Loucy (cell line): ENCODE measurements around the gene RTEL1.

Experiments
- H2AFZ ChIP-seq: fragments of 200-600 bp; sonication (generic); 2 replicates; pipeline ENCODE4 v1.6.0; 2016; ENCODE audit warnings: antibody characterized with exemption, mild to moderate bottlenecking, low read length, moderate library complexity
- H3F3A ChIP-seq: fragments of 200-600 bp; 2 replicates; pipeline ENCODE4 v1.6.0; 2016; ENCODE audit warnings: antibody characterized with exemption, low read depth, mild to moderate bottlenecking
- H3K27me3 ChIP-seq: fragments of 200-600 bp; sonication (generic); 2 replicates; pipeline ENCODE4 v1.6.1; 2014; ENCODE audit warnings: low read length, mild to moderate bottlenecking; ENCODE audit not compliant: insufficient read depth, poor library complexity, severe bottlenecking
- H3K36me3 ChIP-seq: fragments of 200-600 bp; sonication (generic); 2 replicates; pipeline ENCODE4 v1.6.1; 2016; ENCODE audit warnings: low read length; ENCODE audit not compliant: insufficient read depth
- H3K4me1 ChIP-seq: fragments of 200-600 bp; sonication (generic); 2 replicates; pipeline ENCODE4 v1.5.1; 2014; ENCODE audit warnings: low read length, mild to moderate bottlenecking; ENCODE audit not compliant: insufficient read depth, poor library complexity, severe bottlenecking
- H3K4me2 ChIP-seq: fragments of 200-600 bp; sonication (generic); 2 replicates; pipeline ENCODE4 v1.6.0; 2014; ENCODE audit warnings: antibody characterized with exemption, low read length, low read depth, mild to moderate bottlenecking; ENCODE audit not compliant: poor library complexity, severe bottlenecking
- H3K4me3 ChIP-seq: fragments of 200-600 bp; sonication (generic); 2 replicates; pipeline ENCODE4 v1.5.1; 2014; ENCODE audit warnings: low read length, mild to moderate bottlenecking, mixed read lengths; ENCODE audit not compliant: poor library complexity, severe bottlenecking
- H3K79me2 ChIP-seq: fragments of 200-600 bp; sonication (generic); 2 replicates; pipeline ENCODE4 v1.6.1; 2014; ENCODE audit warnings: low read length; ENCODE audit not compliant: insufficient read depth
- H3K9ac ChIP-seq: fragments of 200-600 bp; sonication (generic); 2 replicates; pipeline ENCODE4 v1.6.0; 2014; ENCODE audit warnings: mild to moderate bottlenecking, low read depth, low read length, moderate library complexity; ENCODE audit not compliant: poor library complexity, severe bottlenecking
- H3K9me2 ChIP-seq: fragments of 200-600 bp; sonication (generic); replicated peaks from 2 replicates; pipeline ENCODE4 v1.6.1; 2016; ENCODE audit warnings: low read depth, low read length, mixed read lengths
- H3K9me3 ChIP-seq: fragments of 200-600 bp; sonication (generic); 2 replicates; pipeline ENCODE4 v1.6.1; 2014; ENCODE audit warnings: mild to moderate bottlenecking, antibody characterized with exemption, low read length, low read depth; ENCODE audit not compliant: insufficient read depth
- H4K20me1 ChIP-seq: fragments of 200-600 bp; sonication (generic); 2 replicates; pipeline ENCODE4 v1.6.0; 2014; ENCODE audit warnings: antibody characterized with exemption, low read length, mild to moderate bottlenecking; ENCODE audit not compliant: insufficient read depth, poor library complexity, severe bottlenecking
- CTCF ChIP-seq: fragments of 200-600 bp; sonication (generic); conservative IDR thresholded peaks from 2 replicates; pipeline ENCODE4 v1.5.1; 2014; ENCODE audit warnings: mild to moderate bottlenecking, antibody characterized with exemption, low read length
- EZH2phosphoT487 ChIP-seq: fragments of 200-600 bp; IDR thresholded peaks from 2 replicates; pipeline ENCODE4 v1.6.1; 2018; ENCODE audit warnings: antibody characterized with exemption, mild to moderate bottlenecking, moderate library complexity, borderline replicate concordance

RTEL1 gene

GRCh38 chr20:63706027-63706695 is 48.0 kb downstream of the RTEL1 start:
- peaks cover 69% of the 10 kb centered on the region for H3K79me2 ChIP-seq
- H3K27me3 ChIP-seq, result peaks cover 4% of the 10 kb centered on the region
- peak overlapping the region; percentile 93 for H3K9ac ChIP-seq
- H3K4me1 ChIP-seq, result peaks cover 29% of the 10 kb centered on the region
- H3K36me3 ChIP-seq, result peaks cover 14% of the 10 kb centered on the region; the same call in 1 of the 2 replicates
- no peak overlapping the region for H2AFZ ChIP-seq
- TF ChIP-seq CTCF, result no peak
- no peak for TF ChIP-seq EZH2phosphoT487
- no peaks in the 10 kb centered on the region for H3F3A ChIP-seq
- peak overlapping the region; percentile 90 for H3K4me2 ChIP-seq
- peaks cover 33% of the 10 kb centered on the region for H4K20me1 ChIP-seq
- H3K9me2 ChIP-seq, result no peaks in the 10 kb centered on the region
- H3K9me3 ChIP-seq, result no peaks in the 10 kb centered on the region
- peak overlapping the region; percentile 96 for H3K4me3 ChIP-seq

- 0 out of 2 replicates have a peak overlapping the region, but pooled peaks have one; percentile 41 for H2AFZ ChIP-seq
- peaks cover 77% of the 10 kb centered on the region for H3K79me2 ChIP-seq
Observed at GRCh38 chr20:63706852-63707557, 48.9 kb downstream of the RTEL1 start.

More at GRCh38 chr20:63706852-63707557, 48.9 kb downstream of the RTEL1 start:
- H3K4me2 ChIP-seq, result peak overlapping the region; percentile 90
- peaks cover 20% of the 10 kb centered on the region; the same call in 1 of the 2 replicates for H3K36me3 ChIP-seq
- H3K9me3 ChIP-seq, result no peaks in the 10 kb centered on the region
- H3F3A ChIP-seq, result no peaks in the 10 kb centered on the region
- peaks cover 32% of the 10 kb centered on the region for H3K4me1 ChIP-seq
- peak overlapping the region; percentile 96 for H3K4me3 ChIP-seq
- peaks cover 4% of the 10 kb centered on the region for H3K27me3 ChIP-seq
- TF ChIP-seq EZH2phosphoT487 (no peak), CTCF (peak; percentile 83)
- peak overlapping the region; percentile 93 for H3K9ac ChIP-seq
- peaks cover 33% of the 10 kb centered on the region for H4K20me1 ChIP-seq
- no peaks in the 10 kb centered on the region for H3K9me2 ChIP-seq
